ENCODE measurements around the gene MAGI2. TPM values are rescaled to one million over a fixed set of nuclear protein-coding genes. Genes with fewer than 3 reads are reported as not detected.

MAGI2 gene
- total RNA-seq, 1 experiment from 2014 or later = 0.22 TPM

DNA sequence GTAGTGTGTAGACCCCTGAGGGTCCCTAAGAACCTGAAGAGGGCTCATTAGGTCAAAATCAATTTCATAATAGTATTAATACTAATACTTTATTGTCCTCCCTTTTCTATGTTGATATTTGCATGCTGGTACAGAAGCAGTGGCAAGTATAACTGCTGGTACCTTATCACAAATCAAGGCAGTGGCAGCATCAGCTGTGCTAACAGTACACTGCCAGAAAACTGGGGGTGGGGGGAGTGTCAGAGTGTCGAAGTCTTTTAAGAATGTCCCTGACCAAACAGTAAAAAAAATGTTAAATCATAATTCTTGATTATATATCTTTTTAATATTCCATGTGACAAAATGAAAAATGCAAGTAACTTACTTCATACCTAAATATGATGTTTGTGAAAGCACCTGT lies 716.9 kb downstream of the MAGI2 start:
- Histone ChIP-seq H3K9ac (ENCODE audit: low read length) (no peak overlapping the region), H4K20me1 (ENCODE audit: insufficient read depth) (no peaks in the 10 kb centered on the region), H3K4me3 (replicated peaks in 1 of 2; ENCODE audit: low read depth in 1 of 2, low read length in 2 of 2) (no peak overlapping the region), H3K4me1 (ENCODE audit: control insufficient read depth in 1 of 2, insufficient read depth in 2 of 2, low read length in 2 of 2) (no peaks in the 10 kb centered on the region), H2AFZ (ENCODE audit: low read depth, low read length, poor library complexity, severe bottlenecking) (no peak overlapping the region), H3K27ac (ENCODE audit: low read depth, low read length) (no peak overlapping the region), H3K27me3 (ENCODE audit: insufficient read depth, low read length) (no peaks in the 10 kb centered on the region), H3K9me3 (ENCODE audit: control insufficient read depth in 1 of 2, insufficient read depth in 1 of 2, low read depth in 1 of 2, low read length in 2 of 2) (no peaks in the 10 kb centered on the region), H3K79me2 (ENCODE audit: insufficient read depth, low read length) (no peaks in the 10 kb centered on the region), H3K4me2 (ENCODE audit: low read length) (no peak overlapping the region), H3K36me3 (ENCODE audit: control insufficient read depth in 1 of 2, insufficient read depth in 2 of 2, low read length in 2 of 2) (no peaks in the 10 kb centered on the region), H3K9me2 (ENCODE audit: insufficient read depth) (no peaks in the 10 kb centered on the region)
- ChIA-PET CTCF (no interaction called here), RAD21 (ENCODE audit: low non-redundant PET in 1 of 2, low total read pairs in 2 of 2, uncharacterized antibody in 2 of 2, unreplicated experiment in 2 of 2) (no interaction called here), POLR2A (no interaction called here)
- BruUV-seq (replicated peaks) = no TSS peak
- no peak for ATAC-seq
- TF ChIP-seq, protein P1, sequence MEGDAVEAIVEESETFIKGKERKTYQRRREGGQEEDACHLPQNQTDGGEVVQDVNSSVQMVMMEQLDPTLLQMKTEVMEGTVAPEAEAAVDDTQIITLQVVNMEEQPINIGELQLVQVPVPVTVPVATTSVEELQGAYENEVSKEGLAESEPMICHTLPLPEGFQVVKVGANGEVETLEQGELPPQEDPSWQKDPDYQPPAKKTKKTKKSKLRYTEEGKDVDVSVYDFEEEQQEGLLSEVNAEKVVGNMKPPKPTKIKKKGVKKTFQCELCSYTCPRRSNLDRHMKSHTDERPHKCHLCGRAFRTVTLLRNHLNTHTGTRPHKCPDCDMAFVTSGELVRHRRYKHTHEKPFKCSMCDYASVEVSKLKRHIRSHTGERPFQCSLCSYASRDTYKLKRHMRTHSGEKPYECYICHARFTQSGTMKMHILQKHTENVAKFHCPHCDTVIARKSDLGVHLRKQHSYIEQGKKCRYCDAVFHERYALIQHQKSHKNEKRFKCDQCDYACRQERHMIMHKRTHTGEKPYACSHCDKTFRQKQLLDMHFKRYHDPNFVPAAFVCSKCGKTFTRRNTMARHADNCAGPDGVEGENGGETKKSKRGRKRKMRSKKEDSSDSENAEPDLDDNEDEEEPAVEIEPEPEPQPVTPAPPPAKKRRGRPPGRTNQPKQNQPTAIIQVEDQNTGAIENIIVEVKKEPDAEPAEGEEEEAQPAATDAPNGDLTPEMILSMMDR (IDR thresholded peaks at IDR 0.05 in 2 of 3, conservative IDR thresholded peaks at IDR 0.05 in 1 of 3; ENCODE audit: borderline replicate concordance in 1 of 3, insufficient read depth in 1 of 3, low read depth in 2 of 3, low read length in 2 of 3) = no peak
- TF ChIP-seq JUND (IDR thresholded peaks at IDR 0.05) = no peak
- TF ChIP-seq, protein P2, sequence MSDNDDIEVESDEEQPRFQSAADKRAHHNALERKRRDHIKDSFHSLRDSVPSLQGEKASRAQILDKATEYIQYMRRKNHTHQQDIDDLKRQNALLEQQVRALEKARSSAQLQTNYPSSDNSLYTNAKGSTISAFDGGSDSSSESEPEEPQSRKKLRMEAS (IDR thresholded peaks at IDR 0.05) = no peak
- TF ChIP-seq SRF (IDR thresholded peaks at IDR 0.05; ENCODE audit: low read depth) = no peak
- no peak for TF ChIP-seq SP1 (IDR thresholded peaks at IDR 0.05; ENCODE audit: low read depth)
- no peak for TF ChIP-seq EZH2 (IDR thresholded peaks at IDR 0.05)
- no peak for TF ChIP-seq YY1 (IDR thresholded peaks at IDR 0.05; ENCODE audit: extremely low read depth, insufficient replicate concordance, low read depth, low read length)
- no peak for TF ChIP-seq EZH2phosphoT487 (IDR thresholded peaks at IDR 0.05; ENCODE audit: borderline replicate concordance)
- no peak for TF ChIP-seq SIN3A (IDR thresholded peaks at IDR 0.05; ENCODE audit: low read depth)
- TF ChIP-seq, protein P3, sequence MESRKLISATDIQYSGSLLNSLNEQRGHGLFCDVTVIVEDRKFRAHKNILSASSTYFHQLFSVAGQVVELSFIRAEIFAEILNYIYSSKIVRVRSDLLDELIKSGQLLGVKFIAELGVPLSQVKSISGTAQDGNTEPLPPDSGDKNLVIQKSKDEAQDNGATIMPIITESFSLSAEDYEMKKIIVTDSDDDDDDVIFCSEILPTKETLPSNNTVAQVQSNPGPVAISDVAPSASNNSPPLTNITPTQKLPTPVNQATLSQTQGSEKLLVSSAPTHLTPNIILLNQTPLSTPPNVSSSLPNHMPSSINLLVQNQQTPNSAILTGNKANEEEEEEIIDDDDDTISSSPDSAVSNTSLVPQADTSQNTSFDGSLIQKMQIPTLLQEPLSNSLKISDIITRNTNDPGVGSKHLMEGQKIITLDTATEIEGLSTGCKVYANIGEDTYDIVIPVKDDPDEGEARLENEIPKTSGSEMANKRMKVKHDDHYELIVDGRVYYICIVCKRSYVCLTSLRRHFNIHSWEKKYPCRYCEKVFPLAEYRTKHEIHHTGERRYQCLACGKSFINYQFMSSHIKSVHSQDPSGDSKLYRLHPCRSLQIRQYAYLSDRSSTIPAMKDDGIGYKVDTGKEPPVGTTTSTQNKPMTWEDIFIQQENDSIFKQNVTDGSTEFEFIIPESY (IDR thresholded peaks at IDR 0.05; ENCODE audit: extremely low read depth, insufficient replicate concordance, low read length) = no peak
- TF ChIP-seq, protein P4, sequence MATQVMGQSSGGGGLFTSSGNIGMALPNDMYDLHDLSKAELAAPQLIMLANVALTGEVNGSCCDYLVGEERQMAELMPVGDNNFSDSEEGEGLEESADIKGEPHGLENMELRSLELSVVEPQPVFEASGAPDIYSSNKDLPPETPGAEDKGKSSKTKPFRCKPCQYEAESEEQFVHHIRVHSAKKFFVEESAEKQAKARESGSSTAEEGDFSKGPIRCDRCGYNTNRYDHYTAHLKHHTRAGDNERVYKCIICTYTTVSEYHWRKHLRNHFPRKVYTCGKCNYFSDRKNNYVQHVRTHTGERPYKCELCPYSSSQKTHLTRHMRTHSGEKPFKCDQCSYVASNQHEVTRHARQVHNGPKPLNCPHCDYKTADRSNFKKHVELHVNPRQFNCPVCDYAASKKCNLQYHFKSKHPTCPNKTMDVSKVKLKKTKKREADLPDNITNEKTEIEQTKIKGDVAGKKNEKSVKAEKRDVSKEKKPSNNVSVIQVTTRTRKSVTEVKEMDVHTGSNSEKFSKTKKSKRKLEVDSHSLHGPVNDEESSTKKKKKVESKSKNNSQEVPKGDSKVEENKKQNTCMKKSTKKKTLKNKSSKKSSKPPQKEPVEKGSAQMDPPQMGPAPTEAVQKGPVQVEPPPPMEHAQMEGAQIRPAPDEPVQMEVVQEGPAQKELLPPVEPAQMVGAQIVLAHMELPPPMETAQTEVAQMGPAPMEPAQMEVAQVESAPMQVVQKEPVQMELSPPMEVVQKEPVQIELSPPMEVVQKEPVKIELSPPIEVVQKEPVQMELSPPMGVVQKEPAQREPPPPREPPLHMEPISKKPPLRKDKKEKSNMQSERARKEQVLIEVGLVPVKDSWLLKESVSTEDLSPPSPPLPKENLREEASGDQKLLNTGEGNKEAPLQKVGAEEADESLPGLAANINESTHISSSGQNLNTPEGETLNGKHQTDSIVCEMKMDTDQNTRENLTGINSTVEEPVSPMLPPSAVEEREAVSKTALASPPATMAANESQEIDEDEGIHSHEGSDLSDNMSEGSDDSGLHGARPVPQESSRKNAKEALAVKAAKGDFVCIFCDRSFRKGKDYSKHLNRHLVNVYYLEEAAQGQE (IDR thresholded peaks at IDR 0.05; ENCODE audit: low read depth) = no peak
- TF ChIP-seq RAD21 (IDR thresholded peaks at IDR 0.05; ENCODE audit: low read depth) = no peak
- no peak for TF ChIP-seq ZNF274 (IDR thresholded peaks at IDR 0.05; ENCODE audit: low read depth, low read length)
- intact Hi-C loops (cut with micrococcal nuclease) = no loop called here
- no peak for DNase-seq (ENCODE audit: low read depth, low spot score)
